Fibroblast of mammary gland (primary cell): Measurements from ENCODE around the gene SPTBN5.

Experiments used
- DNase-seq: peaks from one replicate; pipeline ENCODE4 v3.0.0-alpha.2; 2010; ENCODE audit warnings: low read depth
- H3K4me3 ChIP-seq: 2 replicates; pipeline ENCODE4 v1.5.1; 2011; ENCODE audit warnings: low read depth, mild to moderate bottlenecking, low read length, moderate library complexity; ENCODE audit not compliant: control insufficient read depth
- CTCF ChIP-seq: conservative IDR thresholded peaks from 2 replicates; pipeline ENCODE4 v1.5.1; 2011; ENCODE audit warnings: low read depth, low read length, inconsistent platforms; ENCODE audit not compliant: control insufficient read depth, insufficient read depth

The SPTBN5 gene

GRCh38 chr15:41814534-41814933 lies 79.3 kb downstream of the SPTBN5 start:
- no peak for DNase-seq
- H3K4me3 ChIP-seq: no peak overlapping the region
- TF ChIP-seq CTCF: no peak

- TF ChIP-seq CTCF: no peak
- no peak for DNase-seq
- no peak overlapping the region for H3K4me3 ChIP-seq
These were observed 80.4 kb downstream of the SPTBN5 start for GRCh38 chr15:41813426-41813825.

- no peak for DNase-seq
- H3K4me3 ChIP-seq: no peak overlapping the region
- TF ChIP-seq CTCF: no peak
These were observed 81.0 kb downstream of the SPTBN5 start for GRCh38 chr15:41812820-41813375.

GRCh38 chr15:41811432-41812195 lies 82.2 kb downstream of the SPTBN5 start:
- no peak overlapping the region for H3K4me3 ChIP-seq
- DNase-seq: peak; percentile 83
- peak; percentile 87 for TF ChIP-seq CTCF

GRCh38 chr15:41810651-41811431 lies 83.0 kb downstream of the SPTBN5 start:
- no peak for TF ChIP-seq CTCF
- H3K4me3 ChIP-seq: no peak overlapping the region
- no peak for DNase-seq

GRCh38 chr15:41809526-41810220 lies 84.2 kb downstream of the SPTBN5 start:
- no peak overlapping the region for H3K4me3 ChIP-seq
- TF ChIP-seq CTCF: no peak
- DNase-seq: no peak
